GM23338 (cell line): Measurements from ENCODE around the gene VIL1. TPM values are rescaled to one million over a fixed set of nuclear protein-coding genes. Genes with fewer than 3 reads are reported as not detected.

Source experiments
- ATAC-seq: fragments of 200-7000 bp; cut with Tn5 transposase; 3 replicates; pipeline ENCODE4 v1.9.1; 2020
- DNase-seq: peaks from one replicate; pipeline ENCODE4 v3.0.0-alpha.2; 2015; ENCODE audit warnings: low spot score
- H2AFZ ChIP-seq: fragments of 200-600 bp; sonication (generic); 2 replicates; pipeline ENCODE4 v1.8.0; 2016; ENCODE audit warnings: antibody characterized with exemption, mild to moderate bottlenecking, moderate library complexity
- H3F3A ChIP-seq: fragments of 200-600 bp; sonication (generic); replicated peaks from 2 replicates; pipeline ENCODE4 v1.8.0; 2017; ENCODE audit warnings: antibody characterized with exemption, mixed run types, low read depth
- H3K27ac ChIP-seq: fragments of 200-600 bp; sonication (generic); 2 replicates; pipeline ENCODE4 v1.6.1; 2016; ENCODE audit warnings: low read depth
- H3K27me3 ChIP-seq: fragments of 200-600 bp; sonication (generic); 2 replicates; pipeline ENCODE4 v1.8.0; 2016; ENCODE audit warnings: mild to moderate bottlenecking, mixed run types, moderate library complexity; ENCODE audit not compliant: insufficient read depth
- H3K36me3 ChIP-seq: fragments of 200-600 bp; sonication (generic); 2 replicates; pipeline ENCODE4 v1.8.0; 2016; ENCODE audit warnings: mild to moderate bottlenecking; ENCODE audit not compliant: insufficient read depth
- H3K4me1 ChIP-seq: fragments of 200-600 bp; sonication (generic); 2 replicates; pipeline ENCODE4 v1.8.0; 2016; ENCODE audit warnings: mild to moderate bottlenecking, moderate library complexity; ENCODE audit not compliant: insufficient read depth
- H3K4me2 ChIP-seq: fragments of 200-600 bp; sonication (generic); 2 replicates; pipeline ENCODE4 v1.7.1; 2017; ENCODE audit warnings: mixed run types
- H3K4me3 ChIP-seq: fragments of 200-600 bp; sonication (generic); 2 replicates; pipeline ENCODE4 v1.6.1; 2016; ENCODE audit warnings: mixed run types
- H3K79me2 ChIP-seq: fragments of 200-600 bp; sonication (generic); replicated peaks from 2 replicates; pipeline ENCODE4 v1.8.0; 2017; ENCODE audit warnings: mild to moderate bottlenecking; ENCODE audit not compliant: insufficient read depth
- H3K9me2 ChIP-seq: fragments of 200-600 bp; sonication (generic); 2 replicates; pipeline ENCODE4 v1.8.0; 2017; ENCODE audit not compliant: insufficient read depth
- H4K20me1 ChIP-seq: fragments of 200-600 bp; sonication (generic); replicated peaks from 2 replicates; pipeline ENCODE4 v1.8.0; 2017; ENCODE audit warnings: mild to moderate bottlenecking; ENCODE audit not compliant: insufficient read depth
- H3K27ac Mint-ChIP-seq: 2 replicates; pipeline ENCODE4 v1.8.0; 2020; ENCODE audit warnings: inconsistent platforms, mild to moderate bottlenecking, moderate library complexity, mixed read lengths
- H3K27me3 Mint-ChIP-seq: 3 replicates; pipeline ENCODE4 v1.8.0; 2022; ENCODE audit warnings: low read depth, mild to moderate bottlenecking, moderate library complexity, mixed read lengths, inconsistent platforms; ENCODE audit not compliant: insufficient read depth, poor library complexity
- H3K36me3 Mint-ChIP-seq: 3 replicates; pipeline ENCODE4 v1.8.0; 2021; ENCODE audit warnings: low read depth, mild to moderate bottlenecking, inconsistent platforms, moderate library complexity, mixed read lengths
- H3K4me1 Mint-ChIP-seq: 3 replicates; pipeline ENCODE4 v1.8.0; 2020; ENCODE audit warnings: mild to moderate bottlenecking, inconsistent platforms, mixed read lengths
- H3K4me3 Mint-ChIP-seq: 3 replicates; pipeline ENCODE4 v1.8.0; 2021; ENCODE audit warnings: moderate library complexity, mild to moderate bottlenecking, inconsistent platforms, mixed read lengths
- H3K9me3 Mint-ChIP-seq: 3 replicates; pipeline ENCODE4 v1.8.0; 2020; ENCODE audit warnings: moderate library complexity, mild to moderate bottlenecking, inconsistent platforms, mixed read lengths
- EZH2 ChIP-seq: fragments of 200-600 bp; sonication (generic); IDR thresholded peaks from one replicate; pipeline ENCODE4 v1.8.0; 2017; ENCODE audit warnings: antibody characterized with exemption, mild to moderate bottlenecking, low read depth; ENCODE audit not compliant: unreplicated experiment
- JUNB ChIP-seq: IDR thresholded peaks from one replicate; pipeline ENCODE4 v1.6.1; 2016; ENCODE audit warnings: antibody characterized with exemption; ENCODE audit not compliant: unreplicated experiment
- NANOG ChIP-seq: IDR thresholded peaks from 2 replicates; pipeline ENCODE4 v1.6.1; 2016; ENCODE audit warnings: antibody characterized with exemption, borderline replicate concordance
- ZNF114 ChIP-seq: fragments of 250-450 bp; sonication (Bioruptor Pico); IDR thresholded peaks from 2 replicates; pipeline ENCODE4 v1.5.0; 2020; ENCODE audit warnings: mild to moderate bottlenecking, moderate library complexity
- polyA plus RNA-seq: library from polyadenylated mRNA; unstranded; fragments of >200 nt; fragmentation: Nextera tagmentation; extraction: Ambion mirVana; gene quantifications from 2 replicates; pipeline ENCODE4 v1.2.1, GENCODE V29; 2016
- total RNA-seq: library from RNA; depleted of rRNA; stranded (reverse); fragments of >200 nt; shearing (Covaris generic); gene quantifications from 2 replicates; pipeline ENCODE4 v1.2.3, GENCODE V29; 2014
- TF ChIP-seq, protein P1 (sequence below): fragments of 250-450 bp; sonication (Bioruptor Pico); IDR thresholded peaks from 2 replicates; pipeline ENCODE4 v1.5.0; 2020; ENCODE audit warnings: mild to moderate bottlenecking, moderate library complexity
- TF ChIP-seq, protein P2 (sequence below): IDR thresholded peaks from one replicate; pipeline ENCODE4 v1.6.1; 2018; ENCODE audit warnings: antibody characterized with exemption; ENCODE audit not compliant: unreplicated experiment
- TF ChIP-seq, protein P3 (sequence below), 2 experiments: fragments of 200-600 bp in 1 of 2; sonication (generic) in 1 of 2; conservative IDR thresholded peaks; 2 replicates each; pipeline versions ENCODE4 v1.5.1 to v1.6.1; 2016 to 2017; ENCODE audit warnings: antibody characterized with exemption in 2 of 2, low read depth in 2 of 2, mild to moderate bottlenecking in 2 of 2, moderate library complexity in 1 of 2

VIL1 gene
- total and polyA plus RNA-seq, 2 experiments from 2014 or later: 3.5 to 5.9 TPM

DNA sequence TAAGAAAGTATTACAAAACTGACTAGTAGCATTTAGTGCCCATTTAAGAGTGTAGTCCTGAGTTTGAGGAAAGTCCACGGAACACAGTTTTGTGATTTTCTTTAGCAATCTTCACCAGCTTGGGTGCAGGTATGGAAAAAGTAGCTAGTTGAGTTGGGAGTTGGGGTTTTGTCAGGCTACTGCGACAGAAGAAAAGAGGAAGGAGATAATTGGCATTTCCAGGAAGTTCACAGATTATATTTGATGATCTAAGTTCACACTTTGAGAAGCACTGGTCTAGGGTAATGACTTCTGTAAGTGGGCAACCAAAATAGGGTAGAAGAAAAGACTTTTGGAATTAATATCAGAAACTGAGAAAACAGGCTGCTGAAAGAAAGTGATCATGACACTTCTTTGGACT is 52.1 kb downstream of the VIL1 start (continued):
- TF ChIP-seq, protein P1, sequence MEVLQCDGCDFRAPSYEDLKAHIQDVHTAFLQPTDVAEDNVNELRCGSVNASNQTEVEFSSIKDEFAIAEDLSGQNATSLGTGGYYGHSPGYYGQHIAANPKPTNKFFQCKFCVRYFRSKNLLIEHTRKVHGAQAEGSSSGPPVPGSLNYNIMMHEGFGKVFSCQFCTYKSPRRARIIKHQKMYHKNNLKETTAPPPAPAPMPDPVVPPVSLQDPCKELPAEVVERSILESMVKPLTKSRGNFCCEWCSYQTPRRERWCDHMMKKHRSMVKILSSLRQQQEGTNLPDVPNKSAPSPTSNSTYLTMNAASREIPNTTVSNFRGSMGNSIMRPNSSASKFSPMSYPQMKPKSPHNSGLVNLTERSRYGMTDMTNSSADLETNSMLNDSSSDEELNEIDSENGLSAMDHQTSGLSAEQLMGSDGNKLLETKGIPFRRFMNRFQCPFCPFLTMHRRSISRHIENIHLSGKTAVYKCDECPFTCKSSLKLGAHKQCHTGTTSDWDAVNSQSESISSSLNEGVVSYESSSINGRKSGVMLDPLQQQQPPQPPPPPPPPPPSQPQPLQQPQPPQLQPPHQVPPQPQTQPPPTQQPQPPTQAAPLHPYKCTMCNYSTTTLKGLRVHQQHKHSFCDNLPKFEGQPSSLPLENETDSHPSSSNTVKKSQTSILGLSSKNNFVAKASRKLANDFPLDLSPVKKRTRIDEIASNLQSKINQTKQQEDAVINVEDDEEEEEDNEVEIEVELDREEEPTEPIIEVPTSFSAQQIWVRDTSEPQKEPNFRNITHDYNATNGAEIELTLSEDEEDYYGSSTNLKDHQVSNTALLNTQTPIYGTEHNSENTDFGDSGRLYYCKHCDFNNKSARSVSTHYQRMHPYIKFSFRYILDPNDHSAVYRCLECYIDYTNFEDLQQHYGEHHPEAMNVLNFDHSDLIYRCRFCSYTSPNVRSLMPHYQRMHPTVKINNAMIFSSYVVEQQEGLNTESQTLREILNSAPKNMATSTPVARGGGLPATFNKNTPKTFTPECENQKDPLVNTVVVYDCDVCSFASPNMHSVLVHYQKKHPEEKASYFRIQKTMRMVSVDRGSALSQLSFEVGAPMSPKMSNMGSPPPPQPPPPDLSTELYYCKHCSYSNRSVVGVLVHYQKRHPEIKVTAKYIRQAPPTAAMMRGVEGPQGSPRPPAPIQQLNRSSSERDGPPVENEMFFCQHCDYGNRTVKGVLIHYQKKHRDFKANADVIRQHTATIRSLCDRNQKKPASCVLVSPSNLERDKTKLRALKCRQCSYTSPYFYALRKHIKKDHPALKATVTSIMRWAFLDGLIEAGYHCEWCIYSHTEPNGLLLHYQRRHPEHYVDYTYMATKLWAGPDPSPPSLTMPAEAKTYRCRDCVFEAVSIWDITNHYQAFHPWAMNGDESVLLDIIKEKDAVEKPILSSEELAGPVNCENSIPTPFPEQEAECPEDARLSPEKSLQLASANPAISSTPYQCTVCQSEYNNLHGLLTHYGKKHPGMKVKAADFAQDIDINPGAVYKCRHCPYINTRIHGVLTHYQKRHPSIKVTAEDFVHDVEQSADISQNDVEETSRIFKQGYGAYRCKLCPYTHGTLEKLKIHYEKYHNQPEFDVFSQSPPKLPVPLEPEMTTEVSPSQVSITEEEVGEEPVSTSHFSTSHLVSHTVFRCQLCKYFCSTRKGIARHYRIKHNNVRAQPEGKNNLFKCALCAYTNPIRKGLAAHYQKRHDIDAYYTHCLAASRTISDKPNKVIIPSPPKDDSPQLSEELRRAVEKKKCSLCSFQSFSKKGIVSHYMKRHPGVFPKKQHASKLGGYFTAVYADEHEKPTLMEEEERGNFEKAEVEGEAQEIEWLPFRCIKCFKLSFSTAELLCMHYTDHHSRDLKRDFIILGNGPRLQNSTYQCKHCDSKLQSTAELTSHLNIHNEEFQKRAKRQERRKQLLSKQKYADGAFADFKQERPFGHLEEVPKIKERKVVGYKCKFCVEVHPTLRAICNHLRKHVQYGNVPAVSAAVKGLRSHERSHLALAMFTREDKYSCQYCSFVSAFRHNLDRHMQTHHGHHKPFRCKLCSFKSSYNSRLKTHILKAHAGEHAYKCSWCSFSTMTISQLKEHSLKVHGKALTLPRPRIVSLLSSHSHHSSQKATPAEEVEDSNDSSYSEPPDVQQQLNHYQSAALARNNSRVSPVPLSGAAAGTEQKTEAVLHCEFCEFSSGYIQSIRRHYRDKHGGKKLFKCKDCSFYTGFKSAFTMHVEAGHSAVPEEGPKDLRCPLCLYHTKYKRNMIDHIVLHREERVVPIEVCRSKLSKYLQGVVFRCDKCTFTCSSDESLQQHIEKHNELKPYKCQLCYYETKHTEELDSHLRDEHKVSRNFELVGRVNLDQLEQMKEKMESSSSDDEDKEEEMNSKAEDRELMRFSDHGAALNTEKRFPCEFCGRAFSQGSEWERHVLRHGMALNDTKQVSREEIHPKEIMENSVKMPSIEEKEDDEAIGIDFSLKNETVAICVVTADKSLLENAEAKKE (CRISPR knock-in tag): no peak
- TF ChIP-seq JUNB: no peak
- TF ChIP-seq ZNF114: no peak
- TF ChIP-seq NANOG: no peak
- TF ChIP-seq, protein P2, sequence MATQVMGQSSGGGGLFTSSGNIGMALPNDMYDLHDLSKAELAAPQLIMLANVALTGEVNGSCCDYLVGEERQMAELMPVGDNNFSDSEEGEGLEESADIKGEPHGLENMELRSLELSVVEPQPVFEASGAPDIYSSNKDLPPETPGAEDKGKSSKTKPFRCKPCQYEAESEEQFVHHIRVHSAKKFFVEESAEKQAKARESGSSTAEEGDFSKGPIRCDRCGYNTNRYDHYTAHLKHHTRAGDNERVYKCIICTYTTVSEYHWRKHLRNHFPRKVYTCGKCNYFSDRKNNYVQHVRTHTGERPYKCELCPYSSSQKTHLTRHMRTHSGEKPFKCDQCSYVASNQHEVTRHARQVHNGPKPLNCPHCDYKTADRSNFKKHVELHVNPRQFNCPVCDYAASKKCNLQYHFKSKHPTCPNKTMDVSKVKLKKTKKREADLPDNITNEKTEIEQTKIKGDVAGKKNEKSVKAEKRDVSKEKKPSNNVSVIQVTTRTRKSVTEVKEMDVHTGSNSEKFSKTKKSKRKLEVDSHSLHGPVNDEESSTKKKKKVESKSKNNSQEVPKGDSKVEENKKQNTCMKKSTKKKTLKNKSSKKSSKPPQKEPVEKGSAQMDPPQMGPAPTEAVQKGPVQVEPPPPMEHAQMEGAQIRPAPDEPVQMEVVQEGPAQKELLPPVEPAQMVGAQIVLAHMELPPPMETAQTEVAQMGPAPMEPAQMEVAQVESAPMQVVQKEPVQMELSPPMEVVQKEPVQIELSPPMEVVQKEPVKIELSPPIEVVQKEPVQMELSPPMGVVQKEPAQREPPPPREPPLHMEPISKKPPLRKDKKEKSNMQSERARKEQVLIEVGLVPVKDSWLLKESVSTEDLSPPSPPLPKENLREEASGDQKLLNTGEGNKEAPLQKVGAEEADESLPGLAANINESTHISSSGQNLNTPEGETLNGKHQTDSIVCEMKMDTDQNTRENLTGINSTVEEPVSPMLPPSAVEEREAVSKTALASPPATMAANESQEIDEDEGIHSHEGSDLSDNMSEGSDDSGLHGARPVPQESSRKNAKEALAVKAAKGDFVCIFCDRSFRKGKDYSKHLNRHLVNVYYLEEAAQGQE: no peak

DNA sequence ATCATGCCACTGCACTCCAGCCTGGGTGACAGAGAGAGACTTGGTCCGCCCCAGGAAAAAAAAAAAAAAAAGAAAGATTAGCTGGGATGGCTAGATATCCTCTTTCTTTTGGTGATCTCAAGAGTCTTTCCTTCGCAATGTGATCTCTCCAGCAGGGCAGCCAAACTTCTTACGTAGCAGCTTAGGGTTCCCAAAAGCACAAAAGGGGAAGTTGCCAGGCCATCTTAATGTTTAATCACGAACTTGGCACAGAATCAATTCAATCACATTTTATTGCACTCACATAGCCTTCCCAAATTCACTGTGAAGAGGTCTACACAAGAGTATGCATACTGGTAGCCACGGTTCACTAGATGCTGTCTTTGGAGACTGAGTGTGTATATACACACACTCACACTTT is 53.1 kb downstream of the VIL1 start:
- no peaks in the 10 kb centered on the region for H3K27me3 ChIP-seq
- H3K27ac Mint-ChIP-seq: no peak overlapping the region
- H3K36me3 ChIP-seq: peaks cover 16% of the 10 kb centered on the region
- H3K36me3 Mint-ChIP-seq: peaks cover 25% of the 10 kb centered on the region
- no peak overlapping the region for H2AFZ ChIP-seq
- TF ChIP-seq NANOG (no peak), EZH2 (no peak)
- TF ChIP-seq, protein P3, sequence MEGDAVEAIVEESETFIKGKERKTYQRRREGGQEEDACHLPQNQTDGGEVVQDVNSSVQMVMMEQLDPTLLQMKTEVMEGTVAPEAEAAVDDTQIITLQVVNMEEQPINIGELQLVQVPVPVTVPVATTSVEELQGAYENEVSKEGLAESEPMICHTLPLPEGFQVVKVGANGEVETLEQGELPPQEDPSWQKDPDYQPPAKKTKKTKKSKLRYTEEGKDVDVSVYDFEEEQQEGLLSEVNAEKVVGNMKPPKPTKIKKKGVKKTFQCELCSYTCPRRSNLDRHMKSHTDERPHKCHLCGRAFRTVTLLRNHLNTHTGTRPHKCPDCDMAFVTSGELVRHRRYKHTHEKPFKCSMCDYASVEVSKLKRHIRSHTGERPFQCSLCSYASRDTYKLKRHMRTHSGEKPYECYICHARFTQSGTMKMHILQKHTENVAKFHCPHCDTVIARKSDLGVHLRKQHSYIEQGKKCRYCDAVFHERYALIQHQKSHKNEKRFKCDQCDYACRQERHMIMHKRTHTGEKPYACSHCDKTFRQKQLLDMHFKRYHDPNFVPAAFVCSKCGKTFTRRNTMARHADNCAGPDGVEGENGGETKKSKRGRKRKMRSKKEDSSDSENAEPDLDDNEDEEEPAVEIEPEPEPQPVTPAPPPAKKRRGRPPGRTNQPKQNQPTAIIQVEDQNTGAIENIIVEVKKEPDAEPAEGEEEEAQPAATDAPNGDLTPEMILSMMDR (conservative IDR thresholded peaks at IDR 0.05; ENCODE audit: low read depth in 2 of 2): no peak
- H4K20me1 ChIP-seq: peaks cover 5% of the 10 kb centered on the region
- H3K4me3 ChIP-seq: no peak overlapping the region
- ATAC-seq: no peak
- H3K4me1 Mint-ChIP-seq: no peaks in the 10 kb centered on the region
- H3K4me3 Mint-ChIP-seq: no peak overlapping the region
- no peak for DNase-seq
- no peaks in the 10 kb centered on the region for H3K79me2 ChIP-seq
- no peak overlapping the region for H3K4me2 ChIP-seq
- no peak overlapping the region for H3K27ac ChIP-seq
- H3F3A ChIP-seq: no peaks in the 10 kb centered on the region
- no peaks in the 10 kb centered on the region for H3K9me3 Mint-ChIP-seq
- H3K9me2 ChIP-seq: no peaks in the 10 kb centered on the region
- H3K27me3 Mint-ChIP-seq: no peaks in the 10 kb centered on the region
- no peaks in the 10 kb centered on the region for H3K4me1 ChIP-seq
